H9 (cell line): ENCODE data around the gene DEUP1. TPM values are rescaled to one million over a fixed set of nuclear protein-coding genes. Genes with fewer than 3 reads are reported as not detected.

ENCODE experiments used
- DNase-seq: peaks from one replicate; pipeline ENCODE4 v3.0.0-alpha.2; 2017
- H2AFZ ChIP-seq: one replicate; pipeline ENCODE4 v1.6.1; 2013; ENCODE audit warnings: mild to moderate bottlenecking, low read length, control low read depth, moderate library complexity
- H2AK5ac ChIP-seq: 2 replicates; pipeline ENCODE4 v1.6.1; 2013; ENCODE audit warnings: low read length, control low read depth, mixed read lengths; ENCODE audit not compliant: insufficient read length
- H2BK120ac ChIP-seq: one replicate; pipeline ENCODE4 v1.6.1; 2013; ENCODE audit warnings: low read depth, mild to moderate bottlenecking, low read length, control low read depth, inconsistent platforms; ENCODE audit not compliant: poor library complexity, severe bottlenecking
- H2BK12ac ChIP-seq: 2 replicates; pipeline ENCODE4 v1.6.1; 2013; ENCODE audit warnings: low read length, control low read depth, mixed read lengths, low read depth; ENCODE audit not compliant: insufficient read length
- H2BK15ac ChIP-seq: 2 replicates; pipeline ENCODE4 v1.6.1; 2013; ENCODE audit warnings: low read depth, low read length, control low read depth
- H2BK20ac ChIP-seq: one replicate; pipeline ENCODE4 v1.6.1; 2013; ENCODE audit warnings: low read depth, mild to moderate bottlenecking, low read length, control low read depth, inconsistent platforms; ENCODE audit not compliant: poor library complexity, severe bottlenecking
- H2BK5ac ChIP-seq: 2 replicates; pipeline ENCODE4 v1.6.1; 2013; ENCODE audit warnings: low read length, control low read depth, mixed read lengths; ENCODE audit not compliant: insufficient read length
- H3K14ac ChIP-seq: 2 replicates; pipeline ENCODE4 v1.6.1; 2013; ENCODE audit warnings: low read length, control low read depth; ENCODE audit not compliant: insufficient read depth
- H3K18ac ChIP-seq: 2 replicates; pipeline ENCODE4 v1.6.1; 2013; ENCODE audit warnings: low read depth, mild to moderate bottlenecking, mixed read lengths, low read length, control low read depth; ENCODE audit not compliant: insufficient read length
- H3K23ac ChIP-seq: 2 replicates; pipeline ENCODE4 v1.6.1; 2013; ENCODE audit warnings: low read length, control low read depth, mixed read lengths, low read depth; ENCODE audit not compliant: insufficient read length
- H3K23me2 ChIP-seq: 2 replicates; pipeline ENCODE4 v1.6.1; 2013; ENCODE audit warnings: low read depth, mild to moderate bottlenecking, mixed read lengths, low read length, control low read depth; ENCODE audit not compliant: insufficient read length, poor library complexity, severe bottlenecking
- H3K27ac ChIP-seq: 2 replicates; pipeline ENCODE4 v1.5.1; 2013; ENCODE audit warnings: low read length, control low read depth, mixed read lengths, low read depth; ENCODE audit not compliant: insufficient read length
- H3K27me3 ChIP-seq: 2 replicates; pipeline ENCODE4 v1.6.1; 2013; ENCODE audit warnings: low read length, control low read depth, inconsistent platforms; ENCODE audit not compliant: insufficient read depth
- H3K4ac ChIP-seq: 2 replicates; pipeline ENCODE4 v1.6.1; 2013; ENCODE audit warnings: low read depth, mild to moderate bottlenecking, control low read depth, inconsistent platforms, low read length, moderate library complexity
- H3K4me1 ChIP-seq: 2 replicates; pipeline ENCODE4 v1.6.1; 2013; ENCODE audit warnings: low read length, control low read depth, inconsistent platforms; ENCODE audit not compliant: insufficient read depth
- H3K4me2 ChIP-seq: 2 replicates; pipeline ENCODE4 v1.6.1; 2013; ENCODE audit warnings: low read length, control low read depth, mixed read lengths; ENCODE audit not compliant: insufficient read length, insufficient read depth
- H3K56ac ChIP-seq: 2 replicates; pipeline ENCODE4 v1.6.1; 2013; ENCODE audit warnings: low read depth, mild to moderate bottlenecking, mixed read lengths, low read length, control low read depth; ENCODE audit not compliant: insufficient read length
- H3K79me1 ChIP-seq: 2 replicates; pipeline ENCODE4 v1.6.1; 2013; ENCODE audit warnings: low read depth, mild to moderate bottlenecking, moderate library complexity, low read length, control low read depth, inconsistent platforms; ENCODE audit not compliant: insufficient read depth, poor library complexity, severe bottlenecking
- H3K79me2 ChIP-seq: 2 replicates; pipeline ENCODE4 v1.6.1; 2013; ENCODE audit warnings: low read length, control low read depth, inconsistent platforms; ENCODE audit not compliant: insufficient read depth
- H3K9ac ChIP-seq: 2 replicates; pipeline ENCODE4 v1.6.1; 2013; ENCODE audit warnings: low read length, control low read depth, mixed read lengths; ENCODE audit not compliant: insufficient read length; ENCODE audit errors: extremely low read depth
- H3K9me3 ChIP-seq: one replicate; pipeline ENCODE4 v1.6.1; 2013; ENCODE audit warnings: low read depth, low read length, inconsistent platforms; ENCODE audit not compliant: control insufficient read depth
- H3T11ph ChIP-seq: one replicate; pipeline ENCODE4 v1.6.1; 2013; ENCODE audit warnings: mild to moderate bottlenecking, low read length, control low read depth, inconsistent platforms
- H4K20me1 ChIP-seq: one replicate; pipeline ENCODE4 v1.6.1; 2013; ENCODE audit not compliant: control insufficient read depth, insufficient read length, insufficient read depth
- H4K5ac ChIP-seq: 2 replicates; pipeline ENCODE4 v1.6.1; 2013; ENCODE audit warnings: low read depth, mild to moderate bottlenecking, mixed read lengths, low read length, control low read depth; ENCODE audit not compliant: insufficient read length
- H4K8ac ChIP-seq: replicated peaks from 2 replicates; pipeline ENCODE4 v1.6.1; 2013; ENCODE audit warnings: low read length, control low read depth, mixed read lengths, low read depth; ENCODE audit not compliant: insufficient read length
- H4K91ac ChIP-seq: 2 replicates; pipeline ENCODE4 v1.6.1; 2013; ENCODE audit warnings: low read depth, mild to moderate bottlenecking, moderate library complexity, mixed read lengths, low read length, control low read depth; ENCODE audit not compliant: insufficient read length
- H3K27ac Mint-ChIP-seq, 3 experiments: 2 replicates in 2 of 3; 3 replicates in 1 of 3; pipeline ENCODE4 v1.8.0; 2020 to 2021; ENCODE audit warnings: mixed read lengths in 3 of 3, mild to moderate bottlenecking in 1 of 3, moderate library complexity in 1 of 3
- H3K27me3 Mint-ChIP-seq: 2 replicates; pipeline ENCODE4 v1.8.0; 2021; ENCODE audit warnings: low read depth, mild to moderate bottlenecking, moderate library complexity, mixed read lengths
- H3K36me3 Mint-ChIP-seq, 3 experiments: 2 replicates in 2 of 3; 3 replicates in 1 of 3; pipeline ENCODE4 v1.8.0; 2020 to 2021; ENCODE audit warnings: low read depth in 3 of 3, mixed read lengths in 3 of 3; ENCODE audit not compliant: insufficient read depth in 1 of 3
- H3K4me1 Mint-ChIP-seq, 2 experiments: 2 replicates each; pipeline ENCODE4 v1.8.0; 2020; ENCODE audit warnings: mixed read lengths in 2 of 2
- H3K4me3 Mint-ChIP-seq, 2 experiments: 2 replicates in 1 of 2; 3 replicates in 1 of 2; pipeline ENCODE4 v1.8.0; 2020 to 2021; ENCODE audit warnings: mild to moderate bottlenecking in 2 of 2, mixed read lengths in 2 of 2, moderate library complexity in 1 of 2
- H3K9me3 Mint-ChIP-seq, 2 experiments: 2 replicates in 1 of 2; 3 replicates in 1 of 2; pipeline ENCODE4 v1.8.0; 2020; ENCODE audit warnings: mild to moderate bottlenecking in 2 of 2, mixed read lengths in 2 of 2, moderate library complexity in 1 of 2
- CTCF ChIP-seq: fragments of 200-600 bp; sonication (generic); conservative IDR thresholded peaks from 3 replicates; pipeline ENCODE4 v1.8.0; 2021; ENCODE audit warnings: antibody characterized with exemption, mild to moderate bottlenecking
- total RNA-seq: library from RNA; stranded (reverse); gene quantifications from 2 replicates; pipeline ENCODE4 v1.2.1, GENCODE V29; 2021

Gene DEUP1
- total RNA-seq, 1 experiment from 2014 or later: 0.22 TPM

GRCh38 chr11:93320230-93320629, 10.3 kb upstream of the DEUP1 start:
- no peak overlapping the region for H4K91ac ChIP-seq
- Mint-ChIP-seq H3K9me3 (peaks cover 10 to 14% of the 10 kb centered on the region in 2 experiments), H3K4me1 (no peaks in the 10 kb centered on the region), H3K4me3 (no peak overlapping the region), H3K36me3 (peaks cover 3 to 20% (median 4%) of the 10 kb centered on the region in 3 experiments; a peak in 5 of 7 replicates), H3K27ac (no peak overlapping the region), H3K27me3 (no peaks in the 10 kb centered on the region)
- no peak overlapping the region for H3K56ac ChIP-seq
- no peak overlapping the region for H4K8ac ChIP-seq
- H2AK5ac ChIP-seq: no peak overlapping the region
- no peaks in the 10 kb centered on the region for H3K79me2 ChIP-seq
- no peak overlapping the region for H2BK20ac ChIP-seq
- no peak overlapping the region for H2BK12ac ChIP-seq
- H3T11ph ChIP-seq: no peak overlapping the region
- no peaks in the 10 kb centered on the region for H3K79me1 ChIP-seq
- no peak overlapping the region for H3K4ac ChIP-seq
- H2BK15ac ChIP-seq: no peak overlapping the region
- no peak overlapping the region for H3K27ac ChIP-seq
- H3K23ac ChIP-seq: no peak overlapping the region
- TF ChIP-seq CTCF: no peak
- H2BK120ac ChIP-seq: no peak overlapping the region
- no peaks in the 10 kb centered on the region for H3K27me3 ChIP-seq
- no peak overlapping the region for H3K18ac ChIP-seq
- H2AFZ ChIP-seq: no peak overlapping the region
- H4K20me1 ChIP-seq: no peaks in the 10 kb centered on the region
- H3K9ac ChIP-seq: no peak overlapping the region
- no peaks in the 10 kb centered on the region for H3K23me2 ChIP-seq
- H2BK5ac ChIP-seq: no peak overlapping the region
- H3K9me3 ChIP-seq: no peaks in the 10 kb centered on the region
- no peak overlapping the region for H4K5ac ChIP-seq
- no peak overlapping the region for H3K4me2 ChIP-seq
- no peaks in the 10 kb centered on the region for H3K4me1 ChIP-seq
- DNase-seq: no peak
- H3K14ac ChIP-seq: no peak overlapping the region
